K562 (cell line): Measurements from ENCODE around the gene SPDEF. TPM values are rescaled to one million over a fixed set of nuclear protein-coding genes. Genes with fewer than 3 reads are reported as not detected.

Experiments
- HNRNPUL1 ChIP-seq: fragments of 200-400 bp; formaldehyde crosslinking; IDR thresholded peaks from 2 replicates; pipeline ENCODE4 v1.6.1; 2017; ENCODE audit warnings: low read length
- REST ChIP-seq, 2 experiments: fragments of 450-650 bp; formaldehyde crosslinking in 1 of 2; IDR thresholded peaks; 2 replicates each; pipeline versions ENCODE4 v1.4.0 to v1.6.1; 2014 to 2020; ENCODE audit warnings: mild to moderate bottlenecking in 2 of 2, borderline replicate concordance in 1 of 2, low read depth in 1 of 2
- SREBF2 ChIP-seq: sonication (generic); formaldehyde crosslinking; IDR thresholded peaks from 2 replicates; pipeline ENCODE4 v1.4.0; 2020; ENCODE audit warnings: mild to moderate bottlenecking, missing genetic modification reagents
- polyA plus RNA-seq, 8 experiments: library from polyadenylated mRNA; depleted of rRNA in 4 of 8; stranded (reverse) in 5 of 8; unstranded in 3 of 8; fragments of >200 nt; fragmentation: Nextera tagmentation in 2 of 8; fragmentation: Illumina TruSeq in 1 of 8; extraction: Ambion mirVana in 2 of 8; extraction: Trizol in 1 of 8; gene quantifications; 2 replicates each; pipeline versions ENCODE4 v1.2.1 to v1.2.3, GENCODE V29; 2011 to 2014; ENCODE audit warnings: inconsistent platforms in 1 of 8, missing spikeins in 1 of 8
- total RNA-seq, 7 experiments: library from RNA; depleted of rRNA in 6 of 7; stranded (reverse); fragments of >200 nt in 6 of 7; fragmentation: Illumina TruSeq in 2 of 7; extraction: Trizol in 2 of 7; gene quantifications; 2 replicates each; pipeline versions ENCODE4 v1.2.1 to v1.2.3, GENCODE V29; 2011 to 2021; ENCODE audit warnings: low replicate concordance in 1 of 7

The SPDEF gene
- total and polyA plus RNA-seq, 9 of the 15 experiments (the other 6 are each of a cell fraction or from before 2014, with no cell fraction given): 0.04 to 0.12 (median 0.11) TPM; not detected in 5

- TF ChIP-seq REST (IDR thresholded peaks at IDR 0.05; ENCODE audit: borderline replicate concordance) (no peak), REST (CRISPR knock-in tag; IDR thresholded peaks at IDR 0.05; ENCODE audit: low read depth) (no peak), SREBF2 (CRISPR knock-in tag) (no peak), HNRNPUL1 (no peak)
Observed at GRCh38 chr6:34595332-34596184, 39.4 kb upstream of the SPDEF start (continued).
